ENCODE results near the gene METTL21A. TPM values are rescaled to one million over a fixed set of nuclear protein-coding genes. Genes with fewer than 3 reads are reported as not detected.

METTL21A gene
- total RNA-seq, 1 experiment from 2014 or later = 20.9 TPM

DNA sequence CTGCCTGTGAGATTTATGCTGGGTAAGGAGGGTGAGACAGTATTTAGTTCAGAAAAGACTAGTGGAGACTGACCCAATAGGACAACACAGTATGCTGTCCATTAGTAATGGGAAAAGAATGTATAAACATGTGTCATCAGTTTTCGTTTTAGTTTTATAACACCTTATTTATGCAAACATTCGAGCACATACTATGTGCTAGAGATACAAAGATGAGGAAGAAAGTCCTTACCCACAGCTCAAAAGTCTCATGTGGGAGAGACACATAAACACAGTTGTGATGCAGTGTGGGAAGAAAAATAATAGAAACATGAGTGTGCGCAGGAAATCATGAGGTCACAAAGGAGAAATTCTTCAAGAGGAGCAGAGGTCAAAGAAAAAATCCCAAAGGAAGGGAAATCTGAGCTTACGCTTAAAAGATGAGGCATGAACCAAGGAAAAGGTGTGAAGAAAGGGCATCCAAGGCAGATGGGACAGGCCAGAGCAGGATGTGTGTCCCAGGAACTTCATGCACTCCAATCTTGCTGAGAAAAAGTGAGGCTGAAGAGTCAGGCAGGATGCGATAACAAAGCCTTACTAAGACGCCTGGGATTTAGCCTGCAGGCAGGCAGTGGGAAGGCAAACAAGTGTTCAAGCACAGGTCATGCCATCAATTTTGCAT, 8.1 kb downstream of the METTL21A start:
- ChIA-PET POLR2A (no interaction called here), CTCF (no interaction called here)
- Histone ChIP-seq H3K27ac (ENCODE audit: low read length) (peak overlapping the region; percentile 19; the same call in 1 of the 2 replicates), H3K4me1 (ENCODE audit: control insufficient read depth, insufficient read depth, low read length) (peaks cover 10% of the 10 kb centered on the region), H3K36me3 (ENCODE audit: control insufficient read depth, insufficient read depth, low read length) (no peaks in the 10 kb centered on the region), H3K27me3 (ENCODE audit: control insufficient read depth, insufficient read depth, low read length) (no peaks in the 10 kb centered on the region), H3K9me3 (ENCODE audit: control insufficient read depth, insufficient read depth, low read depth, low read length) (no peaks in the 10 kb centered on the region), H3K4me3 (ENCODE audit: low read depth in 2 of 2, low read length in 2 of 2) (no peak overlapping the region)
- no peak for TF ChIP-seq POLR2AphosphoS5 (IDR thresholded peaks at IDR 0.05; ENCODE audit: low read depth, low read length)
- TF ChIP-seq, protein P1, sequence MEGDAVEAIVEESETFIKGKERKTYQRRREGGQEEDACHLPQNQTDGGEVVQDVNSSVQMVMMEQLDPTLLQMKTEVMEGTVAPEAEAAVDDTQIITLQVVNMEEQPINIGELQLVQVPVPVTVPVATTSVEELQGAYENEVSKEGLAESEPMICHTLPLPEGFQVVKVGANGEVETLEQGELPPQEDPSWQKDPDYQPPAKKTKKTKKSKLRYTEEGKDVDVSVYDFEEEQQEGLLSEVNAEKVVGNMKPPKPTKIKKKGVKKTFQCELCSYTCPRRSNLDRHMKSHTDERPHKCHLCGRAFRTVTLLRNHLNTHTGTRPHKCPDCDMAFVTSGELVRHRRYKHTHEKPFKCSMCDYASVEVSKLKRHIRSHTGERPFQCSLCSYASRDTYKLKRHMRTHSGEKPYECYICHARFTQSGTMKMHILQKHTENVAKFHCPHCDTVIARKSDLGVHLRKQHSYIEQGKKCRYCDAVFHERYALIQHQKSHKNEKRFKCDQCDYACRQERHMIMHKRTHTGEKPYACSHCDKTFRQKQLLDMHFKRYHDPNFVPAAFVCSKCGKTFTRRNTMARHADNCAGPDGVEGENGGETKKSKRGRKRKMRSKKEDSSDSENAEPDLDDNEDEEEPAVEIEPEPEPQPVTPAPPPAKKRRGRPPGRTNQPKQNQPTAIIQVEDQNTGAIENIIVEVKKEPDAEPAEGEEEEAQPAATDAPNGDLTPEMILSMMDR (IDR thresholded peaks at IDR 0.05) = no peak
- TF ChIP-seq TCF7L2 (IDR thresholded peaks at IDR 0.05; ENCODE audit: low read depth, low read length) = no peak; the same call in 1 of the 2 replicates
- TF ChIP-seq, protein P2, sequence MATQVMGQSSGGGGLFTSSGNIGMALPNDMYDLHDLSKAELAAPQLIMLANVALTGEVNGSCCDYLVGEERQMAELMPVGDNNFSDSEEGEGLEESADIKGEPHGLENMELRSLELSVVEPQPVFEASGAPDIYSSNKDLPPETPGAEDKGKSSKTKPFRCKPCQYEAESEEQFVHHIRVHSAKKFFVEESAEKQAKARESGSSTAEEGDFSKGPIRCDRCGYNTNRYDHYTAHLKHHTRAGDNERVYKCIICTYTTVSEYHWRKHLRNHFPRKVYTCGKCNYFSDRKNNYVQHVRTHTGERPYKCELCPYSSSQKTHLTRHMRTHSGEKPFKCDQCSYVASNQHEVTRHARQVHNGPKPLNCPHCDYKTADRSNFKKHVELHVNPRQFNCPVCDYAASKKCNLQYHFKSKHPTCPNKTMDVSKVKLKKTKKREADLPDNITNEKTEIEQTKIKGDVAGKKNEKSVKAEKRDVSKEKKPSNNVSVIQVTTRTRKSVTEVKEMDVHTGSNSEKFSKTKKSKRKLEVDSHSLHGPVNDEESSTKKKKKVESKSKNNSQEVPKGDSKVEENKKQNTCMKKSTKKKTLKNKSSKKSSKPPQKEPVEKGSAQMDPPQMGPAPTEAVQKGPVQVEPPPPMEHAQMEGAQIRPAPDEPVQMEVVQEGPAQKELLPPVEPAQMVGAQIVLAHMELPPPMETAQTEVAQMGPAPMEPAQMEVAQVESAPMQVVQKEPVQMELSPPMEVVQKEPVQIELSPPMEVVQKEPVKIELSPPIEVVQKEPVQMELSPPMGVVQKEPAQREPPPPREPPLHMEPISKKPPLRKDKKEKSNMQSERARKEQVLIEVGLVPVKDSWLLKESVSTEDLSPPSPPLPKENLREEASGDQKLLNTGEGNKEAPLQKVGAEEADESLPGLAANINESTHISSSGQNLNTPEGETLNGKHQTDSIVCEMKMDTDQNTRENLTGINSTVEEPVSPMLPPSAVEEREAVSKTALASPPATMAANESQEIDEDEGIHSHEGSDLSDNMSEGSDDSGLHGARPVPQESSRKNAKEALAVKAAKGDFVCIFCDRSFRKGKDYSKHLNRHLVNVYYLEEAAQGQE (IDR thresholded peaks at IDR 0.05; ENCODE audit: insufficient read depth in 1 of 2, low read depth in 2 of 2, low read length in 1 of 2) = no peak
- no peak for TF ChIP-seq SIN3A (IDR thresholded peaks at IDR 0.05; ENCODE audit: borderline replicate concordance, insufficient read depth, low read depth, low read length)
- in situ Hi-C loops (cut with HindIII; ENCODE audit: low pct_unique_long_range_greater_than_20kb, low sequenced_read_pairs) = no loop called here
- BruUV-seq (replicated peaks) = no TSS peak
- intact Hi-C loops (cut with micrococcal nuclease; ENCODE audit: unreplicated experiment) = no loop called here
- DNase-seq (ENCODE audit: low read depth, low spot score) (peak; percentile 87), ATAC-seq (peak; percentile 84)

DNA sequence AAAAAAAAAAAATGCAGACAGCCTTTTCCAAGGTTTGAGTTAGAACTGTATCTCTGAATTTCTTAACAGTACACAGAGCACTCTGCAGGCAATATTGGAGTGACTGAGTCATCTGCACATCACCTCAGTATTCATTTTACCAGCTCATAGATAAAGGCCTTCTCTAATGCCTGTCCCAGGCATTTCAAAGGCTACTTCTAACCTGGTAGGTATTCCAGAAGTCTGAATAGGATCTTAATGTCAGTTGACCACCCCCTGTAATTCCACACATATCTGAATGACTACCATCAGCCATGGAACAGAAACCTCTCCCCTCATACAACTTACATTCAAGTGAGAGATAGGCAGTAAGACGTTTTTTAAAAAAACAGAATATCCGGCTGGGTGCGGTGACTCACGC, 9.0 kb downstream of the METTL21A start:
- no peaks in the 10 kb centered on the region for H3K27me3 ChIP-seq (ENCODE audit: control insufficient read depth, insufficient read depth, low read length)
- H3K9me3 ChIP-seq (ENCODE audit: control insufficient read depth, insufficient read depth, low read depth, low read length) = no peaks in the 10 kb centered on the region
- no peaks in the 10 kb centered on the region for H3K36me3 ChIP-seq (ENCODE audit: control insufficient read depth, insufficient read depth, low read length)
- intact Hi-C loops (cut with micrococcal nuclease; ENCODE audit: unreplicated experiment) = no loop called here
- peak; percentile 57 for ATAC-seq
- no peak overlapping the region for H3K4me3 ChIP-seq (ENCODE audit: low read depth in 2 of 2, low read length in 2 of 2)
- TF ChIP-seq POLR2AphosphoS5 (IDR thresholded peaks at IDR 0.05; ENCODE audit: low read depth, low read length) = no peak
- TF ChIP-seq, protein P1 (IDR thresholded peaks at IDR 0.05) = no peak
- TF ChIP-seq SIN3A (IDR thresholded peaks at IDR 0.05; ENCODE audit: borderline replicate concordance, insufficient read depth, low read depth, low read length) = no peak
- TF ChIP-seq TCF7L2 (IDR thresholded peaks at IDR 0.05; ENCODE audit: low read depth, low read length) = no peak
- TF ChIP-seq, protein P2 (IDR thresholded peaks at IDR 0.05; ENCODE audit: insufficient read depth in 1 of 2, low read depth in 2 of 2, low read length in 1 of 2) = no peak
- in situ Hi-C loops (cut with HindIII; ENCODE audit: low pct_unique_long_range_greater_than_20kb, low sequenced_read_pairs) = no loop called here
- no peak overlapping the region for H3K27ac ChIP-seq (ENCODE audit: low read length)
- DNase-seq (ENCODE audit: low read depth, low spot score) = no peak
- no TSS peak for BruUV-seq (replicated peaks)
- ChIA-PET CTCF (no interaction called here), POLR2A (interaction anchor here (0.7 kb wide), 1 partner anchor 77 kb away, joined by 3 read pairs; no protein-coding TSS in a partner anchor)
- H3K4me1 ChIP-seq (ENCODE audit: control insufficient read depth, insufficient read depth, low read length) = peaks cover 10% of the 10 kb centered on the region
